SK-N-SH (cell line): ENCODE results near the gene SRP14.

ENCODE experiments used
- CHD2 ChIP-seq: fragments of 150-350 bp; IDR thresholded peaks from 2 replicates; pipeline ENCODE4 v1.6.1; 2018; ENCODE audit warnings: low read length; ENCODE audit not compliant: partially characterized antibody
- CTCF ChIP-seq: fragments of 200-600 bp; sonication (generic); IDR thresholded peaks from 2 replicates; pipeline ENCODE4 v1.6.1; 2017; ENCODE audit warnings: antibody characterized with exemption, mild to moderate bottlenecking, moderate library complexity
- ELF1 ChIP-seq: IDR thresholded peaks from 2 replicates; pipeline ENCODE4 v1.4.0; 2012
- FOXM1 ChIP-seq: IDR thresholded peaks from 2 replicates; pipeline ENCODE4 v1.4.0; 2012; ENCODE audit warnings: low read depth, mild to moderate bottlenecking
- JUND ChIP-seq: IDR thresholded peaks from 2 replicates; pipeline ENCODE4 v1.4.0; 2012
- POLR2AphosphoS5 ChIP-seq: IDR thresholded peaks from 2 replicates; pipeline ENCODE4 v1.6.1; 2012; ENCODE audit warnings: low read depth, low read length
- RCOR1 ChIP-seq: fragments of 150-350 bp; IDR thresholded peaks from 2 replicates; pipeline ENCODE4 v1.6.1; 2017; ENCODE audit warnings: antibody characterized with exemption, low read length
- RFX5 ChIP-seq: IDR thresholded peaks from 2 replicates; pipeline ENCODE4 v1.6.1; 2012; ENCODE audit warnings: mild to moderate bottlenecking, improper control_type of control experiment, low read length
- TAF1 ChIP-seq: IDR thresholded peaks from 2 replicates; pipeline ENCODE4 v1.6.1; 2012; ENCODE audit warnings: low read depth, mild to moderate bottlenecking, low read length, moderate library complexity, borderline replicate concordance
- USF2 ChIP-seq: fragments of 150-350 bp; IDR thresholded peaks from 2 replicates; pipeline ENCODE4 v1.6.1; 2017; ENCODE audit warnings: antibody characterized with exemption, low read length, low read depth, borderline replicate concordance
- YY1 ChIP-seq: IDR thresholded peaks from 2 replicates; pipeline ENCODE4 v1.4.0; 2012; ENCODE audit warnings: low read depth, mild to moderate bottlenecking
- ZBTB33 ChIP-seq: IDR thresholded peaks from 2 replicates; pipeline ENCODE4 v1.4.0; 2012; ENCODE audit warnings: low read depth, borderline replicate concordance

- no peak for TF ChIP-seq RCOR1
- TF ChIP-seq POLR2AphosphoS5 = no peak
- no peak for TF ChIP-seq TAF1
- no peak for TF ChIP-seq CTCF
- no peak for TF ChIP-seq FOXM1
- TF ChIP-seq JUND = no peak
- TF ChIP-seq USF2 = no peak
- TF ChIP-seq ZBTB33 = no peak
- no peak for TF ChIP-seq ELF1
- TF ChIP-seq CHD2 = no peak
- no peak for TF ChIP-seq YY1
- no peak for TF ChIP-seq RFX5
Observed at GRCh38 chr15:39997639-39998038, 41.3 kb downstream of the SRP14 start.
